ENCODE data around the gene ADGRB3.
"Not testable (repeated sequence)": the region's sequence is repeated elsewhere in the genome, so short reads cannot be mapped to it uniquely, and the experiment has no call there.

The ADGRB3 gene

DNA sequence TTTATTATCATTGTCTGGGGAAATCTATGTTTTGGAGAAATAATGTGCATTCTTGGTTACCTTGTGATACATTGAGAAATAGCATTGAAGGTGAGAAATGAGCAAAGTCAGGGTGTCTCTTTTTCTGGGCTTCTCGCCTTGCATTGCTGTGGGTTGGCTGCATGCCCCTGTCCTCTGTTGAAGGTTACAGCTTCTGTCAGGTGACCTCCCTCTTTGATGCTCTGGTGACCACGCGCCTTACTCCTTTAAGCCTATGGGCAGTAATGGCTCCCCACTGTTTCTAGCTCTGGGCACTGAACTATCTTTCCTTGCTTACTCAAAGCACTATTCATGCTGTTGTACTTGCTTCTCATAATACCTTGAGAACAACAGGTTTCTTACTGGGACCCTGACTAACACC is 14.6 kb downstream of the ADGRB3 start:
- no peak for DNase-seq (ENCODE audit: low read depth)

DNA sequence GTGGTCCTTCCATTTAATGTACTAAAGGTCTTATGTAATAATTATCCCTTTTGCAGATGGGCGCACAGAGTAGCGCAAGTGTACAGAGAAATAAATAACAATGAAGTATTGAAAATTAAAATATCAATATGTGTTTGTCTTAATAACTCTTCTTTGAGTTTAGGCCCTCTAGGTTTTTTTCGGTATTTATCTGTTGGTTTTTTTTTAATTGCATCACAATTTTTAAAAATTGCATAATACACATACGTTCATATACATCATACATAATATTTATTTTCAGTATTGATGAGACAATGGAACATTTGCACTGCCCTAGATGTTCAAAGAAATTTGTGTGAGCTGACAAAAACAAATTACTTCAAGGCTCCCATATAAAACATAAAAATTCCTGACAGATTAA is 15.1 kb downstream of the ADGRB3 start:
- no peak for DNase-seq (ENCODE audit: low read depth)

DNA sequence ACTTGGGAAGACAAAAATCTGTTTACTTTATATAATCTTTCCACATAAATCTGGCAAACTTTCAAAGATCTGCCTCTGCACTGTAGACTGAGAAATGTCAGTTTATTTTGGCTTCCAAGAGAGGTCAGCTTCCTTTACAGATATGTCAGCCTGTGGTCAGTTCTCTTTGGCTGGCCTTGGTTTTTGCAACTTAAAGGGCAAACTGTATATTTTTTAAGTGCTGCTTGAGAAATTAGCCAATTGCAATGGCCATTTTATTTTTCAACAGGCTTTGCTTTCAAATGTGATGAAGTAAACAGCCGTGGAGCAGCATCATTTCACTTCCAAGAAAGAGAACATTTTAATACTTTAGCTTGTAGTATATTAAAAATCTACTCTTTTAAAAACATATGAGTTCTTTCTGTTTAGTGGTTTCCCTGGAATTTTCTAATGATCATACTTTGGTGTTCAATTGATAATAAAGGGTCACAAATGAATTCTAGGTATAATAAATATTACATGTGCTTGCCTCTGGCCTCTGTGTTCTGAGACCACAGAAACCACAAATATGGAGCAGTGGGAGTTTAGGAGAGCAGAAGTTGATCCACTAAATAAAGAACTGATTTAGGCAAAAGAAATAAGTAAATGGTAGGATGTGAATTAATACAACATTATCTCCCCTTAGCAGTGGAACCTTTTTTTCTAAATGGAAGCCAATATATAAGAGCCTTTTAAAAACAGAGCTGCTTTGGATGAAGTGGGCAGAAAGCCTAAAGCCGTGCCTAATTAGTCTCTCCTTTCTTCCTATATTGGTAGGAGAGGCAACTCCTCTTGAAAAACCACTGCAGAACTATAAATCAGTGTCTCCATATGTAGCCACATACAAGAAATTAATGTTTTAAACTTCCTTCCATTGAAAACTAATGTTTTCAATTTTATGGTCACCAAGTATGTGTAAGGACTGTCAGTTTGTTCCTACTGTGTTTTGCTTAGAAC is 16.2 kb downstream of the ADGRB3 start:
- DNase-seq (ENCODE audit: low read depth) = no peak

DNA sequence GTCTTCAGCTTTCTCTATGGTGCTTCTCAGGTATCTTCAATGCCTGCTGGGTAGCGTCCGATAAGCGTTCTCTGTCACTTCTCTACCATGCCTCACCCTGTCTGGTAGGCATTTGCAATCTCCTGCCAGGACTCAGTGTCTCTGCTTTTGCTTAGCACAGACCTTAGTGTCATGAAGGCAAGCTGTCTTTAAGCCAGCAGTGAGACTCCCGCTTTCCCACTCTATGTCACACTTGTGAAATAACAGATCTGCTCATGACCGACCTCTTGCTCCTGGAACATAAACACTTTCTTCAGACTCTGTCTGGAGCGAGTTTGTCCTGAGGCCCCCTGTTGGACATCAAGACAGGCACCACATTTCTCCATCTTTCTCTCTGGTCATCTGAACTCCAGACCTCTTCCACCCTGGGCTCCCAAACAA is 17.0 kb downstream of the ADGRB3 start:
- no peak for DNase-seq (ENCODE audit: low read depth)

DNA sequence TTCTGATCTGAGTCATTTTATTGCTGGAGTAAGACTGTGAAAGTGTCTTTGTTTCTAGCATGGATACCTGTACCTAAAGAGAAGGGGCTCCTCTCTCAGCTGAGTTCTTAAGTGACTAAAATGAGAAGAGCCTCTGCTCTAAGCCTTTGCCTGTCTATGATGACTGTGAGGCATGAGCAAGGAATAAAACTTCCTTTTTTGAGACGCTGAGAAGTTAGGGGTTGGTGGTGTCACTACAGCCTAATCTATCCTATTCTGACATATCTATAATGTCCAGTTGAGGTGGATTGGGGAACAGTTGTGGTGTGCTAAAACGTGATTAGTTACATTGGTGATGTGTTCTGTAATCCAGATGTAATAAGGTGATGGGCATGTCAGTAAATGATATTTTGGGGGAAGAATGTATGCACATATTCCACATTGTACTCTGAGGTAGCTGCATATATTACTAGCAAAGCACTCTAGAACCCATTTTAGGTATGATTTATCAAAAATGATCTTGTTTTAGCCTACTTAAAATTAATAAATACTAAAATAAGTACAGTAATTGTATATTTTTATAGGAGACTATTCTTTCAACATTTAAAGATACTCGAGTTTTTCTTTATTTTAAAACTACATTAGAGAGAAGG is 18.1 kb downstream of the ADGRB3 start:
- no peak for DNase-seq (ENCODE audit: low read depth)

DNA sequence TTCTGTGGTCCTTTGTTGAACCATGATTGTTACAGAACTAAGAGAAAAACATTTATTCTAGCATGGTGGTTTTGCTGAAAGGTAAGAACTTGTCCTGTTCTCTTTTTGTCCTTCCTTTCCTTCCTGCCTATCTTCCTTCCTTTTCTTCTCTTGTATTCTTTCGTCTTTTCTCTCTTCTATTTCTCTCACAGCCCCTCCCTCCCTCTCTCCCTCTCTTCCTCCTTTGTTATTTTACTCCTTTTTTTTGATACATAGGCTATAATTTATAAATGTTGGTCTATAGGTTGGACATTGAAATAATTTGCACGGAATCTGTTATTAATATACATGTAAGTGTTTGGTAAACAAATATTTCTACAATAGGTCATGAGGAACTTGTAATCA is 18.6 kb downstream of the ADGRB3 start:
- no peak for DNase-seq (ENCODE audit: low read depth)

DNA sequence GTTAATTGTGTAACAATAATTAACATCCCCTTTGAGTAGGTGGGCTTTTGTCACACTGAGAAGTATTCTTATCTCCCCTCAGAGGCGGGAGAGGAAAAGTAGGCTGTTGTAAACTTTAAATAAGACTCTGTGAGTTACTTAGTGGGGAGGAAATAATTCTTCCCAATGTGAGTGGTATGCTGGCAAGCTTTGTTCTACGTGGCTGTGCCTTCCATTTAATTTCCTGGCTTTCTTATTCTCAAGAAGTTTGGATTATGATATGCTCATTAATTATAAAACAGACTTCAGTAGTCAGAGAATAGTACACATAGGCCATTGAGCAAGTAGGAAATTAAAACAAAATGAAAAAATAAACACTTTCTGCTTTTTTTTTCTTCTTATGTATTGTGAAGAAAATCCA is 19.1 kb downstream of the ADGRB3 start:
- DNase-seq (ENCODE audit: low read depth) = no peak

DNA sequence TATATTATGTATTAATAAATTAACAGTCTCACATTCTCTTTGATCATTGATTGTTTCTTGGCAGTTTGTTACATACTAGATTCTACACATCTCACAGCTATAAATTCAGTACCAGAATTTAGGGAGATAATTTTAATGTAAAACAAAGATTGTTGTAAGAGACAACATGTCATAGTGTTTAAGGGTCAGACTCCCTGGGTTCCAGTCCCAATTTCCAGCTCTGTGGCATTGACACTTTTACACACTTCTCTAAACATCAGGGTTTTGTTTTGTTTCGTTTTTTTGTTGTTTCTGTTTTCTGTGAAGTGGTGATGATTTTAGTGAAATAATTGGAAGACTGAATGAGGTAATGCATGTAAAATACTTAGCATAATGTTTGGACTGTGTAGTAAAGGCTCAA is 19.9 kb downstream of the ADGRB3 start:
- no peak for DNase-seq (ENCODE audit: low read depth)

DNA sequence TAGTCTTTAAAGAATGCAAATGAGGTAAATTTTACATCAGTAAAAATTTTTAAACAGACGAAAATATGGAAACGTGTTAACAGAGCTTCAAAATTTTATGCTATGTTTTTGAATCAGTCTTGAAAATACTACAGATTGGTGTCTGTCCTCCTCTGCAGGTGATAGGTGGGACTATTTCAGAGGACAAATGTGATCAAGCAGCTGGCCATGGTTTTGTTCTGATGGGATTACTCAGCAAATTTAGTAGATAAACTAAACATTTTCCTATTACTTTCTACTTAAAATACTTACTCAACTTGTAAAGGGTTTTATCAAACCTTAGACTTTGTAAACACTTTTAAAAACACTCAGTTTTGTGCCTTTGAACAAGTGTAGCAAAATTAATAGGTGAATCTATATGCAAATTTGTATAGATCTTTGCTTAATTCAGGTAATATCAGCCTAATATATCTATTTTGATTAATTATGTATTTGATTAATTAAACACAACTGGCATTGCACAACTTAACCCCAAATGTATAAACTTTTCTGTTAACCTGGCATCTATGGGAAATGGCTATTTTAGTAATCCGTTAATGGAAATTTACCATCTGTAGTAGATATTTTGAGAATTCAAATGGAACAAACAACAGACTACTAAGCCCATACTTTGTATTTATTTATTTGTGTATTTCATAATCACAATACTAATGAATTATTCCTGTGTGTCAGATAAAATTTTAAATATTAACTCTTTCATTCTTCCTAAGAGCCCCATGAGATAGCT is 22.5 kb downstream of the ADGRB3 start:
- DNase-seq (ENCODE audit: low read depth) = no peak

DNA sequence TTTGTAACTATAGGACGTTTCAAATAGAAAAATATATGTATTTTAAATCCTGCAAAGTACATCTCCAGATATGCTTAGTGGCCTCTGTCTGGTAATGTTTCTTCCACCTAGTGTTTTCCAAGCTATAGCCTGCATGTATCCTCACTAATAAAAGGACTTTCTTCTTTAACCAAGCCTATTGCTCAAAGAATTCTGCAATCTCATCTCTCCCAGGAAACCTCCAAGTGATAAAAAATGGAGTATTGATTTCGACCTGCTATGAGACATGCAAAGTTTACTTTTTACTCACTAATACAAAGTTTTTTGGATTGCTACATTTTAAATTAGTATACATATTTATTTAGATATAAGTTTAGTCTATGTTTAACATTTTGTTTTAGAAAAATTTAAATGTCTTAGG is 23.3 kb downstream of the ADGRB3 start:
- DNase-seq (ENCODE audit: low read depth) = no peak

DNA sequence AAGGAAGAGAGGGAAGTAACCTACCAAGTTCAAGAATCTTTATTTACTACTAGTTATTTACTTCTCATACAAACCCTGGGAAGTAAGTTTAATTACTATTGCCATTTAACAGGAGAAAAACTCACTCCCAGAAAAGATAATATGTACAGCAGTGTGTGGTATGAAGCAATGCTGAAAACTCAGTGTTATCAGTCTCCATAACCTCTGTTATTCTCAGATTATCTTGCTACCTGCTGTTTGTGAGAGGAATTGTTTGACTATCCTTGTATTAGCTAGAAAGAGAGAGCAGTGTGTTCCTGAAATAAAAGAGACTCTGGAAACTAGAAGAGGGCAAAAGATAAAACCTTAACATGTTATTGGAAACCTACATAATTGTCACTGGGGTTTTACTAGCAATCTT is 38.2 kb downstream of the ADGRB3 start:
- DNase-seq (ENCODE audit: low read depth) = no peak

DNA sequence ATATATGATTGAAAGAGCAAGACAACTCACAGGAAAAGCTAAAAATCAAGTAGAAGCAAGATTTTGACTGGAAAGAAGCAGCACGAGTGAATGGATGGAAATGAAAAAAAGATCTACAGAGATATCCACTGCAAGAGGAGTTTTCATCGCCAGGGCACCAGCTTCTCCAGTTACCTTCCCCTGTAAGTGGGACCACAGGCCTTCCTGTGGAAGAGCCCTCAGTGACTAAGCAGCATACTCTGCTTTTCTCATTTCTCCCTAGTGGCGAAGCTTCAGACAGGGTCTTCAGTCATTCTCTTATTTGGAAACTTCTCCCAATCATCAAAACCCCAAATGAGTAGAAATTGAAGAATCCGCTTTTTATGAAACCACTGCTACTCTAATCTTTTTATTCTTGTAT is 40.5 kb downstream of the ADGRB3 start:
- no peak for DNase-seq (ENCODE audit: low read depth)

DNA sequence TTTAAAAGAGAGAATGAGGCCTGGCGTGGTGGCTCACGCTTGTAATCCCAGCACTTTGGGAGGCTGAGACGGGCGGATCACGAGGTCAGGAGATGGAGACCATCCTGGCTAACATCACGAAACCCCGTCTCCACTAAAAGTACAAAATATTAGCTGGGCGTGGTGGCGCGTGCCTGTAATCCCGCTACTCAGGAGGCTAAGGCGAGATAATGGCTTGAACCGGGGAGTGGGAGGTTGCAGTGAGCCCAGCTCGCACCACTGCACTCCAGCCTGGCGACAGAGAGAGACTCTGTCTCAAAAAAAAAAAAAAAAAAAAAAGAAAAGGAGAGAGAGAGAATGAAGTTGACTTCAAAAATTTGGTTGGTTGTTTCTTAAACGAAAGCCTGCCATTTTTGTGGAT is 41.0 kb downstream of the ADGRB3 start:
- not testable (repeated sequence) for DNase-seq (ENCODE audit: low read depth)

DNA sequence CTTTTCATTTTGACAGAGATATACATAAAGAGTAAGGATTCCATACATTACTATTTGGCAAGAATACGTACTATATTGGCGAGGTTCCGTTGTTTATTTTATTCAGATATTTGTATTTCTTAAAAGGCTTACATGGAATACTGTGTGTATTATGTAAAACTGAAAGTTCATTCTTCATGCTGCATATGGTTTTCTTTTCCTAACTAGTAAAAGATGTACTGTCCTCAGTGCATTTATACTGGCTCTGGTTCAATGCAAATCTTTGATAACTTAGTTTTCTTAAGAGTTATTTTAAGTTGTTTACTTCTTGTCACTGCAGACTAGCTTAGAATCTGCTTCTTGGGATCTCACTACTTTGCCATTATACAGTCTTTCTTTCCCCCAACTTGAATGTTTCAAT is 42.0 kb downstream of the ADGRB3 start:
- no peak for DNase-seq (ENCODE audit: low read depth)

DNA sequence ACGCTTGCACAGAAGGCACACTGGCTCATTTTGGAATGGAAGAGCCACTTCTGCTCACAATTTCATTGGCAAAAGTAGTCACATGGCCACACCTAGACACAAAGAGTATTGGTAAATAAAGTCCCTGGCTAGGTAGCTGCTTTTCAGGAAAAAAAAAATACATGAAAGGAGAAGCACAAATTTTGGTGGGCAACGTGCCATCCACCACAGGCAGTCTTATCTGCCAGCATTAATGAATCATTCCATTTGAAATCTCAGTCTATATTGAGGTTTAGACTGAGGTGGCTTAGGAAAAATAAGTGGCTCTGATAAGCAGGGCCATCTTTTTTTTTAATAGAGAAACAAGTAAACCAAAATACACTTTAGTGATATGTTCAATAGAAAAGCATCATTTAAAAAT is 44.3 kb downstream of the ADGRB3 start:
- DNase-seq (ENCODE audit: low read depth) = no peak

DNA sequence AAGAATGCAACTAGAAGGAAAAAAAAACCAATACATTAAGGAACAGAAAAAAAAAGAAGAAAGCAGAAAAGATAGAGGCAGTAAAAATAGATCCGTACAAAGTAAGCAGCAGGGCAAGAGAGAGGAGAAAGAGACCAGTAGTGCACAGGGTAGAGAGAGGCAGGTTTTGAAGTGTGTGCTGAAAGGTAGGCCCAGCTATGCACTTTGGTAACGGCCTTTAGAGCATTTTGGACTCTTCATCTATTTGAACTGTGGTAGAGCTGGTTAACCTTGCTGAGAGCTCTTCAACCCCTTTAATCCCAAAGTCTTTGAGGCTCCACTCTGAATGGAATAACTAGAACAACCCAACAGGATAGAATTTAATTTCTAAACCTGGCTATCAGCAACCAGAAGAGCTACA is 45.2 kb downstream of the ADGRB3 start:
- DNase-seq (ENCODE audit: low read depth) = no peak

DNA sequence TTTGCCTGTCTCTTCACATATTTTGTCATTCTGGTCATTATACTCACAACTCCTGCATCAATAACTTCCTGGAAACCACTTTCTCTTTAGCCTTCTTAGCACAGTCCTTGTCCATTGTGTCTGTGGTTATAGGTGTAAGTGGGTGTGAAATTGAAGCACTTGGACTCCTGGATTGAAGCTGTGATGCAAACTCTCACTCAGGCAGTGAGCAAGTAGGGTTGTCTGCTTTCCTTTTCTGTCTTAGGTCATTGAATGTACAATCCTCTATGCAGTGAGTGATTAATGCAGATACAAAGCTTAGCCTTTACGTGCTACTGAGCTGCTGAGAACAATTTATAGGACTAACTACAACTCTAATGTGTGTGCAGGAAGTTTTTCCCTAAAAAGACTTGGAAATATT is 54.8 kb downstream of the ADGRB3 start:
- DNase-seq (ENCODE audit: low read depth) = no peak

DNA sequence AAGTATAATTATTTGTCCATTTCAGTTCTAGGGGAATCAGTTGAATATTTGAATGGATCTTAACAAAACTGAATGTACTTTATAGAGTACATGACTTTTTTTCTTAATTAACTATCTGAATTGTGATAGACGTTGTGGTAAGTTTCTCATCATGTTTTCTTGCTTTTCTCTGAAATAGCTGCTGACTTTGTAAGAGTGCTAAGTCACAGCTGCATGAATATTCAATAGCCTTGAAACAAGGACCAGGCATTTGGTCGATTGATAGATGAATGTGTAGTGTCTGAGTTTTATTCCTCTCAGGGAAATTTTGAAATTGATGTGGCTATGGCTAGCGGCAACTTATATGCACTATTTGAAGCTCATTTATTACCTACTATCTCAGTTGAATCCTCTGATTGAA is 56.0 kb downstream of the ADGRB3 start:
- no peak for DNase-seq (ENCODE audit: low read depth)

DNA sequence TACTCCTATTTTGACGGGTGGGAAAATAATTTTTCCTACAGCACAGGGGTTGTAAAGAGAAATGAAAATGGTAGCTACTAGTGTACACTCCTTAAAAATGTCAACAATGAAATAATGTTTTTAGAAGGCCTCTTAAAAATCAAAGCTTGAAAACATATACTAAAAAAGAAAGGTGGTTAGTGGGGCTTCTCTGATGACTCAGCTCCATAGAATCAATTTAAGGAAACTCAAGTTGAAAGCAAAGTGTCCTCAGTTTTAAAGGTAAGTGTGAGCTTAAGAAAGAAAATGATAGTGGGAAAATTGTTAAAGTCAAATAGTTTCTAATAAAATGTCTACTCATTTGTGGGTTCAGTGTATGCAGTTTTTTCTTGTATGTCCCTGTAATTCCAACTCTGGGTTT is 58.2 kb downstream of the ADGRB3 start:
- no peak for DNase-seq (ENCODE audit: low read depth)

DNA sequence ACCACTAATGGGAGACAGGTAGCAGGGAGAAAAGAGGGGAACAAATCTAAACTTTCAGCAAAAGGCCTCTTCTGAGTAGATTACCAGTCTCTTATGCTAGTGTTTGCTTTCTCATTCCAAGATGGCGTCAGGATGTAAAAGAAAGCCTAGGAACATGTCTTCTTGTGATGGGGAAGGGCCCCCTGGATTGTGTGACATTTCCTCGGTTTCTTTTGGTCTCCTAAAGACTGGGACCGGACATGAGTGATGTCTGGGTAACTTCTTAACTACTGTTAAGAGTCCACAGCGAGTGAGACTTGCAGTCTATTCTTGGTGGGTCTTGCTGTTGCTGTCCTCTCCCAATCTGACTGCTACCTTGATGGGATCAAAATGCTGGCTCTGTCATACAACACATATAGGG is 60.3 kb downstream of the ADGRB3 start:
- no peak for DNase-seq (ENCODE audit: low read depth)

DNA sequence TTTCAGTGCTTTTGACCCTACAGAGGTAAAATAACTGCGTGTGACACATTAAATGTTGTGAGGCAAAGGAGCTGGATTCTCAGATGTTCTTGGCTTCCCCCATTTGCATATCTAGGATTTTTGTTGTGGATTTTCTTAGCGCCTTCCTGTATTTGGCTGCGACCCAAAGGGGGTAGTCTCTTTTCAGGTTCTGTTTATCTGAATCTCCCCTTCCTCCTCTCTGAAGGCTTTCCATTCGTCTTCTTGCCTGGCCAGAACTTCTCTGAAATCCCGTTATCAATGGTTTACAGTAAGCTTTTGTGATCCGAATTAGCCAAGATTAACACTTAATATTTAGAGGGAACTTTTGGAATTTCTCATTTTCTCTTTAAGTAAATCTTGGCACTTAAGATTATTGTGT is 60.8 kb downstream of the ADGRB3 start:
- no peak for DNase-seq (ENCODE audit: low read depth)

DNA sequence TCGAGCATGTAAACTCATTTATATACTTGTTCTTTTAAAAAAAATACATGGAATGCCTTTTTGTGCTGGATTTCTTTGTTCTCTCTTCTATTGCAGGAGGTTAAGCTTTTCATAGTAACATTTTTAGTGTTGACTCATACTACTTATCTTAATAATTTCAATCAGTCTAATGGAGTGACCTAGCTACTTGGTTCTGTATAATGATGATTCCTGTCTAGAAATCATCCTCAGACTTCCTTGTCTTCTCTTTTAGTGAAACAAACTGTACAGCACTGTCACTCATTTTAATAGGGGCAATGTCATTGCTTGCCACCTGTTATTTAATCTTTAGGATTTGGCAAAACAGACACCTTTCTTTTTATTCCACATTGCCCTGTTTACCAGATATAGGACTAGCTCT is 62.3 kb downstream of the ADGRB3 start:
- DNase-seq (ENCODE audit: low read depth) = no peak

DNA sequence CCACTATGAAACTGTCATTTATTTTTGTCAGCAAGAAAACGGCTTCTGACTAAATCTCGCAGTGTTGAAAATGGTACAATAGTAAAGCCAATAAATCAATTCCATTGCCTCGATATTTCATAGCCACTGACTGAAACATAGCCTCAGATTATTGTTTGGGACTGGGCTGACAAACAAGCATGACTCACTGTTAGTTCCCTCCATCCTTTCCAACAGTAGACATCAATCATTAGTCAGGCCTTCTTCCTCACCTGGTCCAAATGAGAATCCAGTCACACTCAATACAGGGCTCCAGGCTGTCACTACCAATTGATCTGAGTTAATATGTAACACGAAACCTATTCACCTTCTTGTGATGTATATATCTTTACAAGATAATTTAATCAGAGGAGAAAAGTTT is 66.1 kb downstream of the ADGRB3 start:
- no peak for DNase-seq (ENCODE audit: low read depth)

All from stimulated activated CD8-positive, alpha-beta memory T cell treated with anti-CD3 and anti-CD28 coated beads, Interleukin-7, amount 100 ng/mL, for 24 hours (primary cell).